Right cardiac atrium (tissue), 5 donors: Measurements from ENCODE around the gene ZIC4. TPM values are rescaled to one million over a fixed set of nuclear protein-coding genes. Genes with fewer than 3 reads are reported as not detected.

Source experiments
- ATAC-seq, 2 donors: fragments of 200-7000 bp; cut with Tn5 transposase; one replicate each; pipeline versions ENCODE4 v1.8.0 to v1.9.1; 2020; ENCODE audit warnings: moderate library complexity in 2 of 2, mild to moderate bottlenecking in 1 of 2
- DNase-seq, 3 donors: peaks; one replicate each; pipeline ENCODE4 v3.0.0-alpha.2; 2020
- H3K27ac ChIP-seq: one replicate; pipeline ENCODE4 v1.5.1; 2013; ENCODE audit warnings: mild to moderate bottlenecking, low read length, control low read depth, moderate library complexity
- H3K27me3 ChIP-seq: one replicate; pipeline ENCODE4 v1.6.1; 2013; ENCODE audit not compliant: control insufficient read depth, insufficient read depth
- H3K4me1 ChIP-seq: one replicate; pipeline ENCODE4 v1.6.1; 2013; ENCODE audit warnings: low read length; ENCODE audit not compliant: control insufficient read depth, insufficient read depth
- H3K4me3 ChIP-seq: one replicate; pipeline ENCODE4 v1.5.1; 2013; ENCODE audit warnings: low read length, control low read depth
- H3K9me3 ChIP-seq: one replicate; pipeline ENCODE4 v1.6.1; 2013; ENCODE audit warnings: low read length; ENCODE audit not compliant: control insufficient read depth
- WGBS: extraction: QIAGEN DNeasy Blood & Tissue Kit; methylation state at CpG from one replicate; pipeline ENCODE4 v1.1.7; 2013; 5-methylcytosine and 5-hydroxymethylcytosine counted together
- intact Hi-C, 4 donors: fragments of 100-400 bp; cut with DNase I; formaldehyde crosslinking; loops; one replicate each; pipeline versions ENCODE4 v1.11.0 to v1.14.0; 2022 to 2023
- polyA plus RNA-seq: library from polyadenylated mRNA; stranded (reverse); fragments of 200-250 nt; gene quantifications from one replicate; pipeline ENCODE4 v1.2.3, GENCODE V29; 2013
- total RNA-seq, 4 donors: library from RNA; stranded (reverse); fragmentation: NEBNext Ultra II Directional; extraction: Animal tissue kit (Norgen Biotek cat#: 25700); gene quantifications; one replicate each; pipeline ENCODE4 v1.2.1, GENCODE V29; 2021
- donor health status: healthy with polysubstance abuse.
- donor health status: DM: no; HTN: yes; CAD: no.
- donor health status: DM: no; HTN: no; CAD: no.
- donor health status: DM: no; HTN: yes; CAD: no; lungs with severe emphysema.
- donor health status: DM: yes; HTN: yes; CAD: no.

Gene ZIC4
- total and polyA plus RNA-seq, 5 donors: not detected

- Histone ChIP-seq H3K27ac (no peak overlapping the region), H3K4me1 (no peaks in the 10 kb centered on the region), H3K27me3 (peaks cover 17% of the 10 kb centered on the region), H3K4me3 (no peak overlapping the region), H3K9me3 (no peaks in the 10 kb centered on the region)
- ATAC-seq (no peak), DNase-seq (no peak)
- 9% methylated on average over 10 of the region's 10 CpGs for WGBS
- intact Hi-C loops: no loop called here
These were observed 19.0 kb downstream of the ZIC4 start for GRCh38 chr3:147387291-147387884.

DNA sequence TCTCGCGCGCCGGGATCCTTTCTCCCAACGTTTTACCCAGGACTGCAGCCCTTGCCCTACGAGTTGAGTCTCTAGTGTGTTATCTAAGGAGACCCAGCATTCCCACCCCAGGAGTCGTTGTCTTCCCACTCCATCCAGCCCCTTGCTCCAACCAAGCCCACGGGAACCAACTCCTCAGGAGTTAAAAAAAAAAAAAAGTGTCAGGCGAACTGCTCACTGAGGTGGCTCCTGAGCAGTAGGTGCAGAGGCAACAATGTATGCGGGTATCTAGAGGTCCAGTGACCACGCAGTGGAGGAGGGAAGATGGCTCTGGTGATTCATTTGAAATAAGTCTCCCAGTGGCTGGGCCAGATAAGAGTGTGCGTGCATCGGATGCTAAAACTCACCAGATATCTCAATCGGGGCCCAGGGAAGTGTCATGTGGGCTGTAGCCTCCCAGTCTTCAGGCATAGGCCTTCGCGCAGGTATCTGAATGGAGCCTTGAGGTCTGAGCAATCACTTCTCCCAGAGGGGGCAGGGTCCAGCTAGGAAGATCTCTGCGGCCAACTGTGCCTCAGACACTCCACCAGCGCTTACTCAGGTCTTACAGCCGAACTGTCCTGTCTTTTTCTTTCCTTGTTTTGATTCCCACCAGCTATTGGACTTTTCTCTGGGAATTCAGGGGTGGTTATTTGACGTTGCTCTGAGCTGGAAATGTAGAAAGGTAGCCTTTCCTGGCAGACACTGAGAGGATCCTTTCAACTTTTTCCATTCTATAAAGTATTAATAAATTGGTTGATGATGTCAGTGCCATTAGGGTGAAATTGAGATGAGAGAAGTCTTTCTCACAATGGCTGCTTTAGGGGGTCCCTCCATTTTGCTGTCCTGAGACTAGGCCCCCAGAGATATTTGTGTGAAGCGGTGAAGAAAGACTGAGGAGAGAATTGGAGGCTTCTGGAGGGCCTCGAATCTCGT is 21.0 kb downstream of the ZIC4 start:
- peaks cover 17% of the 10 kb centered on the region for H3K27me3 ChIP-seq
- DNase-seq (no peak), ATAC-seq (no peak)
- intact Hi-C loops: no loop called here
- H3K9me3 ChIP-seq: no peaks in the 10 kb centered on the region
- H3K4me3 ChIP-seq: no peak overlapping the region
- H3K27ac ChIP-seq: no peak overlapping the region
- H3K4me1 ChIP-seq: no peaks in the 10 kb centered on the region
- 10% methylated on average over 23 of the region's 23 CpGs for WGBS

DNA sequence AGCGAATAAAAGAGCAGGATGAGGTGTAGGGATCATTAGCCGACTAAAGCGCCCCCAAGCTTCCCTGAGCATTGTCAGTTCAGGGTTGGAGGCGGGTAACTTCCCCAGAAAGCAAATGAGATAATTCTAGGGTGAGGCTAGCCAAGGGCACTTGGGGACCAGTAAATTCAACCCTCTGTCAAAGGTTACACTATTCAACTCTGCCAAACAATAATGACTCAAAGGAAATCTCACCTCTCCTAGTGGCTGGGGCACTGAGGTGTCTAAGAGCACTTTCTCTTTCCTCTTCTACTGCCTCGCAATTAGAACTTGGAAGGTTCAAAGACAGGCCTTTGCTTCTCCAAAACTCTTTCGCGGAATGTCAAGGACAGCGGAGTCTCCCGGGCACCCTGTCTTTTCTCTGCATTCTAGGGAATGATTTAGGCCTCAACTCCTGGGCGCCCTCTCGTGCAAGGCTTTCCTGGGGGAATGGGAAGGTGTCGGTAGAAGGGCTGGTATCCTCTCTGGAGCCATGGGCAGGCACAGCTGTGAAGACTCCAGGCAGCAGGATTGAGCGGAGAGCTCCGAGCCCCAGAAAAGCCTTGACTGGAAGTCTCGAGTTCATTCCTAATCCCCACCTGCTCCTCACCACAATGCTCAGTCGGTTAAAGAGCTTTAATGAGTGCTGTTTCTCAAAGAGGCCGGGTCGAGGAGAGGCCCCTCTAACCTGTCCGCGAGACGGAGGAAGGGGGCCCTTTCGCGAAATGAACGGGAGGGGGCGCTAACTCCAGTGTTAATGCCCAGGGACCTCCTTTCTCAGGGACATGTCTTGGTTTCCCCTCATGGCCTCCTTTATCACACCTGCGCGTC is 21.9 kb downstream of the ZIC4 start:
- no peaks in the 10 kb centered on the region for H3K4me1 ChIP-seq
- ATAC-seq: no peak
- no peak for DNase-seq
- H3K27me3 ChIP-seq: peaks cover 17% of the 10 kb centered on the region
- intact Hi-C loops: no loop called here
- 9% methylated on average over 27 of the region's 27 CpGs for WGBS
- H3K4me3 ChIP-seq: no peak overlapping the region
- H3K27ac ChIP-seq: no peak overlapping the region
- no peaks in the 10 kb centered on the region for H3K9me3 ChIP-seq

DNA sequence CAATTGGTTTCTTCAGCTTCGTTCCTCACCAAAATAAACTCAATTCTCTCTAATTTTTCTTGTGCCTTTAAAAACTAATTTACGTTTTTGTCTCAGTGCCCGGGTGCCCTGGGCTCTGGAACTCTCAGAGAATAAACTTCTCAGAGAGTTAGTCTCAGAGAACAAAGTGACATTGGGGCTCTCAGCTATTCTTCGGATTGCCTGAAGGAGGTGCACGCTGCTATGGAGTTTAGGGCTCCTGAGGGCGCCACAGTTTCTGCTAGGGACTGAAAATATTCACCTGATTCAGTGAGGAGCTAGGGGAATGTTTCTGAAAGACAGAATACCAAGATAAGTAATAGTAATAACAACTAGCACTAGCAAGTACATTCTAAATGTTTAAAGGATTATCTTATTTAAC is 22.7 kb downstream of the ZIC4 start:
- ATAC-seq (no peak), DNase-seq (no peak)
- intact Hi-C loops: no loop called here
- Histone ChIP-seq H3K4me1 (no peaks in the 10 kb centered on the region), H3K9me3 (no peaks in the 10 kb centered on the region), H3K27ac (no peak overlapping the region), H3K27me3 (peaks cover 17% of the 10 kb centered on the region), H3K4me3 (no peak overlapping the region)
- 2% methylated on average over 6 of the region's 6 CpGs for WGBS

DNA sequence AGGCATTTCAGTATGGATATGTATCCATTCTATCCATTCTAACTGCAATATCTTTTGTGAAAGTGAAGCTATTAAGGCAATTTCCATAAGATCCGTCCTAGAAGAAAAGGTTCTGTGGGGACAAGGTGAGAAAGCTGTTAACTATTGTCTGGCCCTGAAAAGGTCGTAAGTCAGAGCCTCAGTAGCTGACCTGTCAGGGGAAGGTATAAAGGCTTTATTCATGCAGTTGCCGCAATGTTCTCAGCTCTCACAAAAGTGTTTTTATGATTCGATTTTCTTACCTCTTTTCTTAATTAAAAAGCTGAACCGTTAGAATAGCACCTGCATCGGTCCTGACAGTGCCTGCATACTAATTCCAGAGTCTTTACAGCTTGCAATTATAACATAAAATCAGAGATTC is 24.7 kb downstream of the ZIC4 start:
- Histone ChIP-seq H3K4me1 (no peaks in the 10 kb centered on the region), H3K9me3 (no peaks in the 10 kb centered on the region), H3K27ac (no peak overlapping the region), H3K27me3 (peaks cover 10% of the 10 kb centered on the region), H3K4me3 (no peak overlapping the region)
- 10% methylated on average over 6 of the region's 6 CpGs for WGBS
- ATAC-seq: no peak
- intact Hi-C loops: no loop called here
- DNase-seq: no peak

DNA sequence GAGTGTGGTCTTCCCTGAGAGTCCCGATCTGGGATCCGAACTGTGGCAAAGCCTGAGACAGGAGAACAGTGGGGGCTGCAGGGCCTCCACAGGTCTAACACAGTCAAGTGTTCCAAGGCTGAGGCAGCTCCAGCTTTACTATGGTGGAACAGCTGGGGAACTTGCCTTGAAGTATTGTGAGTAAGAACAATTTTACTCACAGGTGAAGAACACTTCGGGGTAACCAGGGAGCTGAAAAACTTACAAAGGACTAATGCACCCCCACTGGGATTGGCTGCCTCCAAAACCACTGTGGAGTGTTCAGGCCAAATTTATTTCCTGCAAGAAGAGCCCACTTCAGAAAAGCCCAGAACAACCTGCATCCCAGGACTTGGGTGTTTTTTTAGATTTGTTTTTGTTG is 25.4 kb downstream of the ZIC4 start:
- no peak for ATAC-seq
- 13% methylated on average over 3 of the region's 3 CpGs for WGBS
- no peaks in the 10 kb centered on the region for H3K4me1 ChIP-seq
- DNase-seq: no peak
- H3K27ac ChIP-seq: no peak overlapping the region
- intact Hi-C loops: no loop called here
- H3K4me3 ChIP-seq: no peak overlapping the region
- H3K9me3 ChIP-seq: no peaks in the 10 kb centered on the region
- H3K27me3 ChIP-seq: peaks cover 10% of the 10 kb centered on the region

- Histone ChIP-seq H3K9me3 (no peaks in the 10 kb centered on the region), H3K27me3 (peaks cover 12% of the 10 kb centered on the region), H3K27ac (no peak overlapping the region), H3K4me3 (no peak overlapping the region), H3K4me1 (no peaks in the 10 kb centered on the region)
- no peak for DNase-seq
- intact Hi-C loops: no loop called here
- ATAC-seq: no peak
- WGBS: 6% methylated on average over 26 of the region's 26 CpGs
These were observed 25.9 kb downstream of the ZIC4 start for GRCh38 chr3:147380387-147380951.

DNA sequence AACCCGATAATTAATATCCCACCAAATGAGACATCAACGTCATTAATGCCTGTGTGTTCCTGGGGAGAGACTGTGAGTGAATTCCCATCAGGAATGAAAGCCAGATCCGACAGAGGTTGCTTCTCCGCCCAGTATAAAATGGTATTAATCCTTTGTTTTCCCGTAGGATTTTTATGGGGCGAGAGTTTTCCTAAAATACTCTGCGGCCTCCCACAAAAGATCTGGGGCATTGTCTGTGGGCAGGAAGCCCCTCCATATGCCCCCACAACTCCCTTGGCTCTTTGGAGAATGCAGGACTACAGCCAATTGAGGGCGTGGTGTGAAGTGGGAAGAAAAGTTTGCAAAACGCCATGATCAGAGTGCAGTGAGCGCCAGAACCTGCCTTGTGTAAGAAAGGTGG is 26.7 kb downstream of the ZIC4 start:
- H3K27ac ChIP-seq: no peak overlapping the region
- no peak overlapping the region for H3K4me3 ChIP-seq
- DNase-seq (no peak), ATAC-seq (no peak)
- H3K27me3 ChIP-seq: peaks cover 6% of the 10 kb centered on the region
- no peaks in the 10 kb centered on the region for H3K4me1 ChIP-seq
- WGBS: 7% methylated on average over 10 of the region's 10 CpGs
- no peaks in the 10 kb centered on the region for H3K9me3 ChIP-seq
- intact Hi-C loops: no loop called here

GRCh38 chr3:147377412-147378367 is 28.7 kb downstream of the ZIC4 start:
- H3K4me3 ChIP-seq: no peak overlapping the region
- H3K9me3 ChIP-seq: no peaks in the 10 kb centered on the region
- intact Hi-C loops: no loop called here
- no peaks in the 10 kb centered on the region for H3K4me1 ChIP-seq
- DNase-seq: no peak
- 4% methylated on average over 30 of the region's 30 CpGs for WGBS
- H3K27me3 ChIP-seq: peaks cover 2% of the 10 kb centered on the region
- no peak for ATAC-seq
- H3K27ac ChIP-seq: no peak overlapping the region

GRCh38 chr3:147373301-147373700 is 33.0 kb downstream of the ZIC4 start:
- Histone ChIP-seq H3K9me3 (no peaks in the 10 kb centered on the region), H3K27ac (no peak overlapping the region), H3K27me3 (peaks cover 2% of the 10 kb centered on the region), H3K4me1 (no peaks in the 10 kb centered on the region), H3K4me3 (no peak overlapping the region)
- no peak for DNase-seq
- WGBS: under 1% methylated on average over 6 of the region's 6 CpGs
- ATAC-seq: no peak
- intact Hi-C loops: no loop called here
